GM12873 (cell line): ENCODE results near the gene ERCC8.

Experiments
- CTCF ChIP-seq: IDR thresholded peaks from 2 replicates; pipeline ENCODE4 v1.5.1; 2012; ENCODE audit warnings: low read depth, mild to moderate bottlenecking, moderate library complexity, low read length, control low read depth; ENCODE audit not compliant: insufficient read depth; ENCODE audit errors: missing control alignments

Gene ERCC8

DNA sequence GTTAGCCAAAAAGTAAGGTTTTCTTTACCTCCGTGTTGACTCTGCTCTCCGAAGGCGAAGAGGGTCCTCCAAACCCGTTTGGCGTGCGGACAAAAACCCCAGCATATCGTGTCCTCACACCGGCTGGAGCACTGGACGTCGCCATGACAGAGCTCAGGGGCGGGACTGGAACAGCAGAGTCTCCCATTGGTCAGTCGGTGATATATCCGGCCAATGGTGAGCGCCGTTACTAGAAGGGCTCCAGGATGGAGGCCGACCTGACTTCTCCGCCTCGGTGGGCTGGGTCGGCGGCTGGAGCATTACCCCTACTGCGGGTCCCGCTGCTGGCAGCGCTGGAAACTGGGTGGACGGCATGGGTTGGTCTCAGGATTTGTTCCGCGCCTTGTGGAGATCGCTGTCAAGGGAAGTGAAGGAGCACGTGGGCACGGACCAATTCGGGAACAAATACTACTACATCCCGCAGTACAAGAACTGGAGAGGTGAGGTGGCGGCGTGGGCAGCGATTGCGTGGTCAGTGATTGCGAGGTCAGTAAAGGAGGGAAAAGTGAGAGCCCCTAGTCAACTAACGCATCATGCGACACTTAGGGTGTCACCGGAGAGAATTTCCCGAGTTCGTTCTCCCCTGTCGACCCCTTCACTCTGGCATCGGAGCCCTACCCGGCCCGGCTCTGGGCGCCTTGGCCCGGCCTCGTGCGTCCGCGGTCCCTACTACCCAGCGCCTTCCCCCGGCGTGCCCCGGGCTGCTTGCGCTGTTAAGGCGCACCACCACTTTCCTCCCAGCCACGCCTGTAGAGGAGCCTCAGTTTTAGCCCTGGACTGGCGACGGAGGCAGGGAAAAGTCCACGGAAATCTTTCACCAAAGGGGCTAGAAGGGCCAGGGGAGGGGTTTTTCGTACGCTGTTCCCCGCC, at the start of gene ERCC8, which contains the start of gene NDUFAF2:
TSS of gene ERCC8 (minus strand) at position 167 of the 909 bp plus-strand sequence. CDS start at position 105, 62 bp downstream.
TSS of gene NDUFAF2 (plus strand) at position 302 of the 909 bp plus-strand sequence. CDS start at position 353, 51 bp downstream.
- no peak for TF ChIP-seq CTCF

- no peak for TF ChIP-seq CTCF
Measured at GRCh38 chr5:60993875-60994571, 49.2 kb upstream of the ERCC8 start.

DNA sequence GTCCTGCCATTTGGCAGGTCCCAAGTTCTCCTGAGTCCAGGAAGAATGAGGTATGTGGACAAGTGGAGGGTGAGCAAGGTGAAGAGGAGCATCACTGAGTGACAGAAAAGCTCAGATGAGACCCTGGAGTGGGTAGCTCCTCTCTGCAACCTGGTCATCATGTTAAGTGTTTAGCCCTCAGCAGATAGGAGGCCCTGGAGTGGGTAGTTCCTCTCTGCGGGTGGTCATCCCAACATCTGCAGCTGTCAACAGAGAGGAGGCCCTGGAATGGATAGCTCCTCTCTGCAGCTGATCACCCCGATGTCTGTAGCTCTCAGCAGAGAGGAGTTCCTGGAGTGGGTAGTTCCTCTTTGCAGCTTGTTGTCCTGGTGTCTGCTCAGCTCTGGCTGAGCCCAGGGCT, 48.6 kb upstream of the ERCC8 start:
- TF ChIP-seq CTCF: no peak

DNA sequence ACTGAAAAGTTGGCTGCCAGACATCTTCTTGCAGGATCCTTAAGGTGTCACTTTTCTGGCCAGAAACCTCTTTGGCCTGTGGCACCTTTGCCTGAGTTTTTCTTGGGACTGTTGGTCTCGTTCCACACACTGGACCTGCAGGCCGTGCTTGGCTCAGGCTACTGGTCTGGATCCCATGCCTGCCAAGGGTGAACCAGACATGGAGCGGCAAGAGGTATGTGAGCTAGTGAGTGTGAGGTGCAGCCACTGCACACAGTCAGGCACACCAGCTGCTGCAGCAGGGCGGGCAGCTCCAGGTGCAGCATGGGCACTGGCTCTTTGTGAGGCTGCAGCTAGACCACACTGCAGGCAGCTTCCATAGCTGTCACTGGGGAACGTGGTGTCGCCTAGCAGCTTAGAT, 48.0 kb upstream of the ERCC8 start:
- TF ChIP-seq CTCF: no peak

DNA sequence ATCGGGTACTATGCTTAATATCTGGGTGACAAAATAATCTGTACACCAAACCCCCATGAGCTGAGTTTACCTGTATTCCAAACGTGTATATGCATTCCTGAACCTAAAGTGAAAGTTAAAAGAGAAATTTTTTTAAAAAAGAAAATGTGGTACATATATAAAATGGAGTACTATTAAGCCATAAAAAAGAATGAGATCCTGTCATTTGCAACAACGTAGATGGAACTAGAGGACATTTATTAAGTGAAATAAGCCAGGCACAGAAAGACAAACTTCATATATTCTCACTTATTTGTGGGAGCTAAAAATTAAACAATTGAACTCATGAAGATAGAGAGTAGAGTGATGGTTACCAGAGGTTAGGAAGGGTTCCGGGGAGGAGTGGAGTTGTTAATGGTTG, 44.9 kb upstream of the ERCC8 start:
- TF ChIP-seq CTCF: no peak

GRCh38 chr5:60980511-60980910, 35.6 kb upstream of the ERCC8 start:
- no peak for TF ChIP-seq CTCF

DNA sequence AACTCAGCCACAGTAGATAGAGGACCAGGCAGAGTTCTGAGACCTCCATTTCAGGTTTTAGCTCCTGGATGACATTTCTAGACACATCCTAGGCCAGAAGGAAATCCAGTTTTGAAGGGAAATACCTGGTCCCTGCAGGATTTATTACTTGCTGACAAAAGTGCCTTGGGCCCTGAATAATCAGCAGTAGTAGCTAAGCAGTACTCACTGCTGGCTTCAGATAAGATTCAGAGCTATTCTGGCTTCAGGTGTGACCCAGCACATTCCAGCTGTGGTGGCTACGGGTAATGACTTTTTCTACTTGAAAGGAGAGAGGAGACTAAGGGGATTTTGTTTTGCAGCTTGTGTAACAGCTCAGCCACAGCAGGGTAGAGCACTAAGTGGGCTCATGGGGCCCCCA, 34.1 kb upstream of the ERCC8 start:
- TF ChIP-seq CTCF: no peak
